OCI-LY1 (cell line): ENCODE measurements around the gene NFIX.

Experiments used
- CTCF ChIP-seq: fragments of 200-600 bp; sonication (generic), shearing (Covaris generic); IDR thresholded peaks from 2 replicates; pipeline ENCODE4 v1.5.1; 2017; ENCODE audit warnings: mild to moderate bottlenecking, antibody characterized with exemption, low read length, moderate library complexity, mixed read lengths
- EZH2 ChIP-seq: fragments of 200-600 bp; sonication (generic), shearing (Covaris generic); IDR thresholded peaks from 2 replicates; pipeline ENCODE4 v1.8.0; 2017; ENCODE audit warnings: borderline replicate concordance, mixed run types, mild to moderate bottlenecking, antibody characterized with exemption, low read length, moderate library complexity, mixed read lengths

GRCh38 chr19:13016245-13016627 is 21.0 kb downstream of the NFIX start:
- TF ChIP-seq CTCF (no peak), EZH2 (no peak)
